ENCODE results near the gene FLYWCH1.

DNA sequence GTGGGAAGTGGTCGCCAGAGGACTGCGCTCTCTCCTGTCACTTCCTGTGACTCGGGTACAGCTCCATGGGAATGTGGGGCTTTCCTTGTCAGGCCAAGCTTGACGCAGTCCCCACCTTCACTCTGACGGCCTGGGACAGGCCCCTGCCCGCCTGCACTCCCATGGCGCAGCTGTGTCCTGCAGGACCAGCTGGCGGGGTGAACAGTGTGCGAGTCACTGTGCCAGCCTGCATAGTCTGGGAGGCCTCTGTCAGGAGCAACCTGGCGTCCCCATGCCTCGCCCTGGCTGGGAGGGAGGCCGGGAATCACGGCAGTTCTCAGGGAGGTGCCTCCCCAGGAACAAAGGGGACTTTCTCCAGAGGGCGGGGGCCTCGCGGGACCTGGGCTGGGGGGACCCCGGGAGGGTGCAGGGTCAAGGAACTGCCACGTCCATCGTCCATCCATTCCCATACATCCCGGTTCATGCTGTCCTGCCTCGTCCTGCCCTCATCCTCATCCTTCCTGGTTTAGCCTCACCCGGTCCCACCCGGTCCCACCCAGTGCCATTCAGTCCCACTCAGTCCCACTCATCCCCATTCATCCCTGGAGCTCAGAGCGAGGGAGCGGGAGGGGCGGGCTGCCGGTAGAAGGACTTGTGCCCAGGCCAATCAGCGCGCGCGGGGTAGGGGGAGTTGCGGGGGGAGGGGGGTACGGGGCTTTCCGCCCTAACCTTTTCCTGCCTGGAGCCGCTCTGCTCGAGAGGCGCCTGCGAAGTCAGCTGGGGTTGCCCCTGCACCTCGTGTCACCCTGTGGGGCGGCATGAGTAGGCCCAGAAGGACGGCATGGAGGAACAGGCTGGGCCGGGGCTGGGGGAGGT, 13.4 kb downstream of the FLYWCH1 start:
- TF ChIP-seq, protein P1, sequence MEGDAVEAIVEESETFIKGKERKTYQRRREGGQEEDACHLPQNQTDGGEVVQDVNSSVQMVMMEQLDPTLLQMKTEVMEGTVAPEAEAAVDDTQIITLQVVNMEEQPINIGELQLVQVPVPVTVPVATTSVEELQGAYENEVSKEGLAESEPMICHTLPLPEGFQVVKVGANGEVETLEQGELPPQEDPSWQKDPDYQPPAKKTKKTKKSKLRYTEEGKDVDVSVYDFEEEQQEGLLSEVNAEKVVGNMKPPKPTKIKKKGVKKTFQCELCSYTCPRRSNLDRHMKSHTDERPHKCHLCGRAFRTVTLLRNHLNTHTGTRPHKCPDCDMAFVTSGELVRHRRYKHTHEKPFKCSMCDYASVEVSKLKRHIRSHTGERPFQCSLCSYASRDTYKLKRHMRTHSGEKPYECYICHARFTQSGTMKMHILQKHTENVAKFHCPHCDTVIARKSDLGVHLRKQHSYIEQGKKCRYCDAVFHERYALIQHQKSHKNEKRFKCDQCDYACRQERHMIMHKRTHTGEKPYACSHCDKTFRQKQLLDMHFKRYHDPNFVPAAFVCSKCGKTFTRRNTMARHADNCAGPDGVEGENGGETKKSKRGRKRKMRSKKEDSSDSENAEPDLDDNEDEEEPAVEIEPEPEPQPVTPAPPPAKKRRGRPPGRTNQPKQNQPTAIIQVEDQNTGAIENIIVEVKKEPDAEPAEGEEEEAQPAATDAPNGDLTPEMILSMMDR (IDR thresholded peaks at IDR 0.05), result no peak
- no peak for TF ChIP-seq POLR2A (IDR thresholded peaks at IDR 0.05)

All from Peyer's patch (tissue), 4 donors.